HepG2 (cell line): Measurements from ENCODE around the gene L3MBTL1. TPM values are rescaled to one million over a fixed set of nuclear protein-coding genes. Genes with fewer than 3 reads are reported as not detected.

Experiments used
- ARNT2 ChIP-seq: sonication (generic); formaldehyde crosslinking; IDR thresholded peaks from 2 replicates; pipeline ENCODE4 v1.8.0; 2022; ENCODE audit warnings: mild to moderate bottlenecking, low read depth, missing genetic modification reagents, moderate library complexity
- ATF3 ChIP-seq: sonication (generic); formaldehyde crosslinking; IDR thresholded peaks from 2 replicates; pipeline ENCODE4 v1.4.0; 2020; ENCODE audit warnings: missing genetic modification reagents
- FOXO4 ChIP-seq: sonication (generic); formaldehyde crosslinking; conservative IDR thresholded peaks from 2 replicates; pipeline ENCODE4 v1.8.1; 2023; ENCODE audit warnings: missing genetic modification reagents
- GATAD1 ChIP-seq: IDR thresholded peaks from 2 replicates; pipeline ENCODE4 v1.6.1; 2016; ENCODE audit warnings: missing genetic modification reagents, missing compliant biosample characterization
- HOXD1 ChIP-seq: sonication (generic); formaldehyde crosslinking; IDR thresholded peaks from 2 replicates; pipeline ENCODE4 v1.5.0; 2020; ENCODE audit warnings: missing genetic modification reagents
- JUN ChIP-seq: sonication (generic); formaldehyde crosslinking; IDR thresholded peaks from 2 replicates; pipeline ENCODE4 v1.4.0; 2020; ENCODE audit warnings: mild to moderate bottlenecking, missing genetic modification reagents
- KDM3A ChIP-seq: IDR thresholded peaks from 2 replicates; pipeline ENCODE4 v1.6.1; 2018; ENCODE audit warnings: low read depth, missing compliant biosample characterization
- PHF5A ChIP-seq: IDR thresholded peaks from one replicate; pipeline ENCODE4 v1.6.1; 2018; ENCODE audit warnings: low read depth, missing genetic modification reagents; ENCODE audit not compliant: unreplicated experiment
- RAD21 ChIP-seq: fragments of 450-650 bp; formaldehyde crosslinking; IDR thresholded peaks from 2 replicates; pipeline ENCODE4 v1.5.0; 2020; ENCODE audit warnings: mild to moderate bottlenecking
- UBTF ChIP-seq: sonication (generic); formaldehyde crosslinking; IDR thresholded peaks from 2 replicates; pipeline ENCODE4 v1.4.0; 2020; ENCODE audit warnings: mild to moderate bottlenecking, missing genetic modification reagents
- ZBTB21 ChIP-seq: sonication (generic); formaldehyde crosslinking; IDR thresholded peaks from 2 replicates; pipeline ENCODE4 v1.4.0; 2020; ENCODE audit warnings: missing genetic modification reagents
- ZBTB46 ChIP-seq: sonication (generic); formaldehyde crosslinking; IDR thresholded peaks from 2 replicates; pipeline ENCODE4 v1.4.0; 2020; ENCODE audit warnings: mild to moderate bottlenecking, missing genetic modification reagents, borderline replicate concordance
- ZNF260 ChIP-seq: sonication (generic); formaldehyde crosslinking; IDR thresholded peaks from 2 replicates; pipeline ENCODE4 v1.4.0; 2020; ENCODE audit warnings: missing genetic modification reagents, low read depth, mild to moderate bottlenecking, borderline replicate concordance
- ZNF432 ChIP-seq: sonication (generic); formaldehyde crosslinking; IDR thresholded peaks from 2 replicates; pipeline ENCODE4 v1.5.0; 2020; ENCODE audit warnings: missing genetic modification reagents, mild to moderate bottlenecking, borderline replicate concordance
- ZNF746 ChIP-seq: sonication (generic); formaldehyde crosslinking; IDR thresholded peaks from 2 replicates; pipeline ENCODE4 v1.8.0; 2022; ENCODE audit warnings: mild to moderate bottlenecking, missing genetic modification reagents
- polyA plus RNA-seq, 8 experiments: library from polyadenylated mRNA; depleted of rRNA in 3 of 8; stranded (reverse) in 7 of 8; unstranded in 1 of 8; fragments of >200 nt; fragmentation: Illumina TruSeq in 4 of 8; extraction: Trizol in 4 of 8; gene quantifications; 2 replicates each; pipeline versions ENCODE4 v1.2.1 to v1.2.3, GENCODE V29; 2011 to 2016; ENCODE audit warnings: low read depth in 4 of 8, missing spikeins in 1 of 8, mixed read lengths in 1 of 8; ENCODE audit not compliant: insufficient read depth in 1 of 8
- total RNA-seq, 5 experiments: library from RNA; depleted of rRNA; stranded (reverse); fragments of >200 nt; fragmentation: Illumina TruSeq; extraction: Trizol; gene quantifications; 2 replicates each; pipeline ENCODE4 v1.2.3, GENCODE V29; 2016; ENCODE audit warnings: low read depth in 1 of 5
- TF ChIP-seq, protein P1 (sequence below): sonication (generic); formaldehyde crosslinking; IDR thresholded peaks from 2 replicates; pipeline ENCODE4 v1.8.1; 2022; ENCODE audit warnings: mild to moderate bottlenecking, missing genetic modification reagents
- TF ChIP-seq, protein P2 (sequence below): IDR thresholded peaks from 2 replicates; pipeline ENCODE4 v1.6.1; 2016; ENCODE audit warnings: missing biosample characterization, missing genetic modification reagents, low read depth
- TF ChIP-seq, protein P3 (sequence below): sonication (generic); formaldehyde crosslinking; IDR thresholded peaks from 2 replicates; pipeline ENCODE4 v1.4.0; 2020; ENCODE audit warnings: missing genetic modification reagents, mild to moderate bottlenecking, borderline replicate concordance

Gene L3MBTL1
- total and polyA plus RNA-seq, 2 of the 13 experiments (the other 11 are each of a cell fraction or from before 2014, with no cell fraction given), result 9.0 to 17.8 TPM

- TF ChIP-seq, protein P1, sequence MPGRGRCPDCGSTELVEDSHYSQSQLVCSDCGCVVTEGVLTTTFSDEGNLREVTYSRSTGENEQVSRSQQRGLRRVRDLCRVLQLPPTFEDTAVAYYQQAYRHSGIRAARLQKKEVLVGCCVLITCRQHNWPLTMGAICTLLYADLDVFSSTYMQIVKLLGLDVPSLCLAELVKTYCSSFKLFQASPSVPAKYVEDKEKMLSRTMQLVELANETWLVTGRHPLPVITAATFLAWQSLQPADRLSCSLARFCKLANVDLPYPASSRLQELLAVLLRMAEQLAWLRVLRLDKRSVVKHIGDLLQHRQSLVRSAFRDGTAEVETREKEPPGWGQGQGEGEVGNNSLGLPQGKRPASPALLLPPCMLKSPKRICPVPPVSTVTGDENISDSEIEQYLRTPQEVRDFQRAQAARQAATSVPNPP (CRISPR knock-in tag), result 0 out of 2 replicates have a peak, but pooled peaks have one; percentile 40
- no peak for TF ChIP-seq ZNF432
- no peak for TF ChIP-seq KDM3A
- TF ChIP-seq, protein P2, sequence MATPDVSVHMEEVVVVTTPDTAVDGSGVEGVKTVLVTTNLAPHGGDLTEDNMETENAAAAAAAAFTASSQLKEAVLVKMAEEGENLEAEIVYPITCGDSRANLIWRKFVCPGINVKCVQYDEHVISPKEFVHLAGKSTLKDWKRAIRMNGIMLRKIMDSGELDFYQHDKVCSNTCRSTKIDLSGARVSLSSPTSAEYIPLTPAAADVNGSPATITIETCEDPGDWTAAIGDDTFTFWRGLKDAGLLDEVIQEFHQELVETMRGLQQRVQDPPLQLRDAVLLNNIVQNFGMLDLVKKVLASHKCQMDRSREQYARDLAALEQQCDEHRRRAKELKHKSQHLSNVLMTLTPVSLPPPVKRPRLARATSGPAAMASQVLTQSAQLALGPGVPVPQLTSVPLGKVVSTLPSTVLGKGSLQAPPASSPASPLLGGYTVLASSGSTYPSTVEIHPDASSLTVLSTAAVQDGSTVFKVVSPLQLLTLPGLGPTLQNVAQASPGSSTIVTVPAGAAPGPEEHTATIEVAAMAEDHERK, result no peak
- TF ChIP-seq PHF5A, result no peak
- no peak for TF ChIP-seq ZNF260 (CRISPR knock-in tag)
- no peak for TF ChIP-seq UBTF (CRISPR knock-in tag)
- TF ChIP-seq GATAD1 (CRISPR knock-in tag), result no peak
- no peak for TF ChIP-seq ATF3
- TF ChIP-seq, protein P3, sequence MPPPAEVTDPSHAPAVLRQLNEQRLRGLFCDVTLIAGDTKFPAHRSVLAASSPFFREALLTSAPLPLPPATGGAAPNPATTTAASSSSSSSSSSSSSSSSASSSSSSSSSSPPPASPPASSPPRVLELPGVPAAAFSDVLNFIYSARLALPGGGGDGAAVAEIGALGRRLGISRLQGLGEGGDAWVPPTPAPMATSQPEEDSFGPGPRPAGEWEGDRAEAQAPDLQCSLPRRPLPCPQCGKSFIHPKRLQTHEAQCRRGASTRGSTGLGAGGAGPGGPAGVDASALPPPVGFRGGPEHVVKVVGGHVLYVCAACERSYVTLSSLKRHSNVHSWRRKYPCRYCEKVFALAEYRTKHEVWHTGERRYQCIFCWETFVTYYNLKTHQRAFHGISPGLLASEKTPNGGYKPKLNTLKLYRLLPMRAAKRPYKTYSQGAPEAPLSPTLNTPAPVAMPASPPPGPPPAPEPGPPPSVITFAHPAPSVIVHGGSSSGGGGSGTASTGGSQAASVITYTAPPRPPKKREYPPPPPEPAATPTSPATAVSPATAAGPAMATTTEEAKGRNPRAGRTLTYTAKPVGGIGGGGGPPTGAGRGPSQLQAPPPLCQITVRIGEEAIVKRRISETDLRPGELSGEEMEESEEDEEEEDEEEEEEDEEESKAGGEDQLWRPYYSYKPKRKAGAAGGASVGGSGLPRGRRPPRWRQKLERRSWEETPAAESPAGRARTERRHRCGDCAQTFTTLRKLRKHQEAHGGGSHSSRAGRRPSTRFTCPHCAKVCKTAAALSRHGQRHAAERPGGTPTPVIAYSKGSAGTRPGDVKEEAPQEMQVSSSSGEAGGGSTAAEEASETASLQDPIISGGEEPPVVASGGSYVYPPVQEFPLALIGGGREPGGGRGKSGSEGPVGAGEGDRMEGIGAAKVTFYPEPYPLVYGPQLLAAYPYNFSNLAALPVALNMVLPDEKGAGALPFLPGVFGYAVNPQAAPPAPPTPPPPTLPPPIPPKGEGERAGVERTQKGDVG (CRISPR knock-in tag), result no peak
- TF ChIP-seq ZBTB46 (CRISPR knock-in tag), result no peak
- no peak for TF ChIP-seq FOXO4 (CRISPR knock-in tag)
- no peak for TF ChIP-seq RAD21 (CRISPR knock-in tag)
- 0 out of 2 replicates have a peak, but pooled peaks have one; percentile 3 for TF ChIP-seq ZBTB21
- no peak for TF ChIP-seq JUN
- TF ChIP-seq HOXD1 (CRISPR knock-in tag), result no peak
- TF ChIP-seq ARNT2 (CRISPR knock-in tag), result no peak
- TF ChIP-seq ZNF746 (CRISPR knock-in tag), result no peak
These were observed 82.5 kb downstream of the L3MBTL1 start (continued) for GRCh38 chr20:43590036-43590391.
